GM10266 (cell line): ENCODE measurements around the gene MRRF.

Experiments used
- DNase-seq: peaks from one replicate; pipeline ENCODE4 v3.0.0; 2012; ENCODE audit errors: extremely low spot score
- TF ChIP-seq, protein P1 (sequence below): IDR thresholded peaks from 2 replicates; pipeline ENCODE4 v1.5.1; 2012; ENCODE audit warnings: mild to moderate bottlenecking, low read depth; ENCODE audit not compliant: control insufficient read depth, insufficient read depth; ENCODE audit errors: missing control alignments

The MRRF gene

DNA sequence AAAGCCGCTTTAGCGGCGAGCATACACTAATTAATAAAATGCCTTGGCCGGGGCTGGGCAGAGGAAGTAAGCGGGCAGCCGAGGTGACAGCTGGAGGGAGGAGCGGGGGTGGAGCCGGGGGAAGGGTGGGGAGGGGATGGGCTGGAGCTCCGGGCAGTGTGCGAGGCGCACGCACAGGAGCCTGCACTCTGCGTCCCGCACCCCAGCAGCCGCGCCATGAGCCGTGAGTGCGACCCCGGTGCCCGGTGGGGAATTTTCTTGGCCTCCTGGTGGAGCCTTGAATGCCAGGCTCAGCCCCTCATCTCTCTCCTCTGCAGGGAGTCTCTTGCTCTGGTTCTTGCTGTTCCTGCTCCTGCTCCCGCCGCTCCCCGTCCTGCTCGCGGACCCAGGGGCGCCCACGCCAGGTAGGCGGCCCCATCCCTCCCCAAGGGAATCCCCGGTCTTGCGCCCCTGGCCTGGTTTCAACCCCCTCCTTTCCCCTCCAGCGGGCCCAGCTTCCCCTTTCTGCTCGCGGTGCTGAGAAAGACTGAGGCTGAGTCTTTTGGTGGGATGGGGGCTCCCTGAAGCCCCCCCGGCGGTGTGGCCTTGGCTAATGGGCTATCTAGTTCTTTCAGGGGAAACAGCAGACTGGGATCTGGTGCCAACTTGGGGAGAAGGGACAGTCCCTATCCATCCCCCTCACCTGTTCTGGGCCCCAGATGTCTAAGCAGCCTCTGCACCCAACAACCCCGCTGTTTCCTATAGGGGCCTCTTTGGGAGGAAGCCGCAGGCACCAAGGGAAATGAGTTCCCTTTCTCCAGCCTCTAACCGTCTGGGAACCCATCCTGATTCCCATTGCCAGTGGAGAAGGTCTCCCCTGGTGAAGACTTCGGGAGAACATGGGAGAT, 106.4 kb downstream of the MRRF start, which contains the start of gene PTGS1:
TSS of gene PTGS1 (plus strand) at position 156 of the 887 bp plus-strand sequence. CDS start at position 217, 61 bp downstream.
- TF ChIP-seq, protein P1, sequence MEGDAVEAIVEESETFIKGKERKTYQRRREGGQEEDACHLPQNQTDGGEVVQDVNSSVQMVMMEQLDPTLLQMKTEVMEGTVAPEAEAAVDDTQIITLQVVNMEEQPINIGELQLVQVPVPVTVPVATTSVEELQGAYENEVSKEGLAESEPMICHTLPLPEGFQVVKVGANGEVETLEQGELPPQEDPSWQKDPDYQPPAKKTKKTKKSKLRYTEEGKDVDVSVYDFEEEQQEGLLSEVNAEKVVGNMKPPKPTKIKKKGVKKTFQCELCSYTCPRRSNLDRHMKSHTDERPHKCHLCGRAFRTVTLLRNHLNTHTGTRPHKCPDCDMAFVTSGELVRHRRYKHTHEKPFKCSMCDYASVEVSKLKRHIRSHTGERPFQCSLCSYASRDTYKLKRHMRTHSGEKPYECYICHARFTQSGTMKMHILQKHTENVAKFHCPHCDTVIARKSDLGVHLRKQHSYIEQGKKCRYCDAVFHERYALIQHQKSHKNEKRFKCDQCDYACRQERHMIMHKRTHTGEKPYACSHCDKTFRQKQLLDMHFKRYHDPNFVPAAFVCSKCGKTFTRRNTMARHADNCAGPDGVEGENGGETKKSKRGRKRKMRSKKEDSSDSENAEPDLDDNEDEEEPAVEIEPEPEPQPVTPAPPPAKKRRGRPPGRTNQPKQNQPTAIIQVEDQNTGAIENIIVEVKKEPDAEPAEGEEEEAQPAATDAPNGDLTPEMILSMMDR: no peak
- DNase-seq: no peak

DNA sequence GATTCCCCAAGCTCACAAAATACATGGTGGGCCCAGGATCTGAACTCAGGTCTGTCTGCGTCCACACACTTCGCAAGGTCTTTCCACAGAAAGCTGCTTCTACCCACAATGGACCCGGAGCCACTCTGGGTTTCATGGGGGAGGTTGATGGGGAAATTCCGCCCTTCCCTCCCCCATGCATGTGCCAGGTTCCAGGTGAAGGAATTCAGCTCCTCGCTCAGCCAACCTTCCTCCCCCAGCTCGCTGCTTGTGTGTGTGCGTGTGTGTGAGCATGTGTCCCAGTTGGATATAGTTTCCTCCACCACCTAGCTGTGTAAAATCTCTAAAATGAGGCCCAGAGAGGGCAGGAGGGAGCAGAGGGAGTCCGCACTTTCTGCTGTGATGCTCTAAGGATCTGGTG, 107.2 kb downstream of the MRRF start:
- TF ChIP-seq, protein P1: no peak
- no peak for DNase-seq

DNA sequence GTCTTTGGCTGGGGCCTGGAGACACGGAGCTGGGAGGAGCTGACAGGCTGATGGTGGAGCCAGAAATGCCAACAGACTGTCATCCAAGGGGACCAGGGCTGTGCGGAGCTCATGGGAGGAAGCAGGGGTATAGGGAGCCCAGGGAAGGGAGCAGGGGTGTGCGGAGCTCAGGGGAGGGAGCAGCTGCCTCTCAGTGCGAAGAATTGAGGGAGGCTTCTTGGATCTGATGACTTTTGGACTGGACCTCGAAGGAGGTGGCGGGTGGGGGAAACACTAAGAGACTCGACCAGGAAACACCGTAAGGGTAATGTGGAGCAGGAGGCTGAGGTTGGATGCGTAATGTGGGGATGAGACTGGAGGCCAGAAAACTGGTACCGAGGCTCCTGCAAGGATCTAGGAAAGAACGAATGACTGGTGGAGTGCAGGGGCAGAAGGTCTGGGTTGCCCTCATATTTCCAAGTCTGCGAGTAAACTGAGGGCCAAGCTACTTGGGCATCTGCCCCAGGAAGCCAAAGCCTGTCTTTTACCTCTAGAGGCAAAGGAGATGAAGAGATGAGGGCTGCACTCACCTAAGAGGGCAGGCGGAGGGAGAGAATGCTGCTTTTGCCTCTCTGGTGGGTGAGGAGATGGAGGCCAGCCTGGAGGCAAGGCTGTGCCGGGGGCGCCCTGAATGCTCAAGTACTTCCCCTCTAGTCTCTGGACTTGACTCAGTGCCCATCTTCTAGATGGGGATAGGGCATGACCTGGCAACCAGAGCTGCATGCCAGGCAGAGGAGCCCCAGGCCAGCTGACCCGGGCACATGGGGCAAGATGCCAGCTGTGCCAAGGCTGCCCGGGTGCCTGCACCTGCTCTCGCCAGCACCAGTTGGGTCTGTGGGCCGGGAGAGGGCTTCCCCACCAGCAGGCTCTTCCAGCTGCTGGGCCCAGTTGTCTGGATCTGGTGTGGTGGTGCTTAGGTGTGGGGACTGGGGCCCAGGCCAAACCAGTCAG, 108.5 kb downstream of the MRRF start:
- no peak for DNase-seq
- TF ChIP-seq, protein P1: no peak

DNA sequence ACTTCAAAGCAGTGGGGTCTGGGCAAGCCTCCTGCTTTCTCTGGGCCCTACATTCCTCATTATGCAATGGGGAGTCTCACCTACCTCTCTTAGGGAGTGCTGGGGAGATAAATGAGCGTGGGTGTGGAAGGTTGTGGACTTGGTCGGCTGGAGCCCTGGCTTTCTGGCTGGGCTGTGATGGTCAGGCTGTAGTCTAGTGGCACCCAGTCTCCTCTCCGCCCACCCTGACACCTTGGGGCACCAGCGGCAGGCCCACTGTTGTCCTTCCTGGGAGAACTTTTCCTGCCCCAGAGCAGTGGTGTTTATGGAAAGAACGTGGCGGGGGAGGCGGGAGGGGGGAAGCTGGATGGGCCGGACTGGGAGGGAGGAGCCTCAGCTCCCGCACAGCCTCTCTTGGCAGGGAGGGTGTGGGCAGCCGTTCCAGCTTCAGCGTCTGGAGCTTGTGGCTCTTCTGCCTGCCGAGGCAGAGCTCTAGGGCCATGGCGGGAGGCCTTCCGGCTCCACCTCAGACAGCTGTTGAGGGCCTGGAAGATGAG, 110.3 kb downstream of the MRRF start:
- TF ChIP-seq, protein P1: no peak
- DNase-seq: no peak

DNA sequence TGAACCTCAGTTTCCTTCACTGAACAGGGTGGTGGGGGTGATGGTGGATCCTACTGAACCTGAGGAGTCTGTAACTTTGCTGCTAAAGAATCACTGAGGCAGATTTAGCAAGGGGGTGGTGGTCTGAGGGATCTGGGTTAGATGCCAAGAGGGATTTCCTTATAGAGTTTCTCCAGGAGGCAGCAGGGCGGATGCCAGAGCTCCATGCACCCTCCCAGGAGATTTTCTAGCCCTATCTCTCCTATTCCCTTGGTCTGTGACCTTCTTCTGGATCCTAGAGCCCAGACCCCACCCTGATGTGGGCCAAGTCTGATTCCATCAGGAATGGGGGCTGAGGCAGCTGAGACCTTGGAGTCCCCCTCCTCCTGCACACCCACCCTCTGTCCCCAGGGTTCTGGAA, 112.1 kb downstream of the MRRF start:
- DNase-seq: no peak

DNA sequence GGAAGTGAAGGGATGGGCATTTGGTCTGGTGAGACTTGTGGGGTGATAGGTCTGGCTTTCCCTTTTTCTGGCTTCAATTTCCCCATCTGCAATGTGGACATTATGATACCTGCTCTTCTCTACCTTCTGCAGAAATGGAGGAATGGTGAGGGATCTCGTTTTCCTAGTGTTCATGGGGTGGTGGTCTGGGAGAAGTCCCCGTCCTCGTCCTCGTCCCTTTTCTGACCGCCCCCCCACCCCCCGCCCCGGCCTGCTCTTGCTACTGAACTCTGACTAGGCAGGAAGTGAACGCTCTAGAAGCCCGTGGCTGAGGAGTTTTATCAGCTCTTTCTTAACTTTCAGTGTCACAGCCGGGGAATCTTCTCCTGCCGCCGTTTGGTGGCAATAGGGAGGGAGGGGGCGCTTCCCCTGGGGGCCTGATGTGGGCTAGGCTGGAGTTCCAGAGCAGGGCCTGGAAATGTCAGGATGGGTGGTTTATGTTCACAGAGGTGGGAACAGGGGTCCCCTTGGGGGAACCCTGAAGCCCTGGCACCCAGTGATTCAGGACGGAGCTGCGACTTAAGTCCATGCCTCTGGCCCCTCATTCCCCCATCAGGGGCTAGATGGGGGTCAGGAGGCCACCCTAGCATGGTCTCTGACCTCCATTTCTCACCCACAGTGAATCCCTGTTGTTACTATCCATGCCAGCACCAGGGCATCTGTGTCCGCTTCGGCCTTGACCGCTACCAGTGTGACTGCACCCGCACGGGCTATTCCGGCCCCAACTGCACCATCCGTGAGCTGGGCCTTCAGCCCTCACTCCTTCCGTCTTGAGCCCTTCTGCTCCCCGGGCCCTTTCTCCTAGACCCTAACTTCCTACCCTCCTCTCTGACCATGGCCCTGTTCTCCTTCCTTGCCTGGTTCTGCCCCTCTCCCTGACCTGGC, 112.8 kb downstream of the MRRF start:
- TF ChIP-seq, protein P1: no peak
- DNase-seq: no peak

More for the DNA sequence above, 112.1 kb downstream of the MRRF start:
- TF ChIP-seq, protein P1: no peak
